ENCODE data around the gene RAD51B.

The RAD51B gene

DNA sequence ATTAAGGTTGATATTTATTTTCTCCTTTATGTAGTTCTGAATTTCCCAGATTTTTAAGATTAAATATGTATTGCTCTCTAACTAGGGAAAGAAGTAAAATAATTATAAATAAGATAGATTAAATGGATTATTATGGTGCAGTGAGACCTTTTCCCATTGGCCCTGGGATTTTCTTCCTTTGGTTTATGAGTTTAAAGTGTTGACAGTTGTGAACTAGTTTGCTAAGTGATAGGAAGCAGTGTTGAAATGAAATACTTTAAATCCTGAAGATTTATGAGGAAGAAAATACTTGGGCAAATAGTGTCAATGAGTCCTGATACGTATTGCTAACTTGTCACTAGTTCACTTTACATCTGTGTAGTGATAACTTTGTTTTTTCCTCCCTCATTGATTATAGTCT is 188.9 kb downstream of the RAD51B start (continued):
- peak; percentile 42 for TF ChIP-seq ZNF629 (tag by site-specific recombination; IDR thresholded peaks at IDR 0.05)
- TF ChIP-seq, protein P1, sequence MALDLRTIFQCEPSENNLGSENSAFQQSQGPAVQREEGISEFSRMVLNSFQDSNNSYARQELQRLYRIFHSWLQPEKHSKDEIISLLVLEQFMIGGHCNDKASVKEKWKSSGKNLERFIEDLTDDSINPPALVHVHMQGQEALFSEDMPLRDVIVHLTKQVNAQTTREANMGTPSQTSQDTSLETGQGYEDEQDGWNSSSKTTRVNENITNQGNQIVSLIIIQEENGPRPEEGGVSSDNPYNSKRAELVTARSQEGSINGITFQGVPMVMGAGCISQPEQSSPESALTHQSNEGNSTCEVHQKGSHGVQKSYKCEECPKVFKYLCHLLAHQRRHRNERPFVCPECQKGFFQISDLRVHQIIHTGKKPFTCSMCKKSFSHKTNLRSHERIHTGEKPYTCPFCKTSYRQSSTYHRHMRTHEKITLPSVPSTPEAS (tag by site-specific recombination; IDR thresholded peaks at IDR 0.05), result no peak
- no peak for TF ChIP-seq HOXD13 (CRISPR knock-in tag; IDR thresholded peaks at IDR 0.05; ENCODE audit: borderline replicate concordance)
- TF ChIP-seq WT1 (tag by site-specific recombination; IDR thresholded peaks at IDR 0.05), result peak; percentile 43; the same call in 1 of the 2 replicates
- TF ChIP-seq, protein P2, sequence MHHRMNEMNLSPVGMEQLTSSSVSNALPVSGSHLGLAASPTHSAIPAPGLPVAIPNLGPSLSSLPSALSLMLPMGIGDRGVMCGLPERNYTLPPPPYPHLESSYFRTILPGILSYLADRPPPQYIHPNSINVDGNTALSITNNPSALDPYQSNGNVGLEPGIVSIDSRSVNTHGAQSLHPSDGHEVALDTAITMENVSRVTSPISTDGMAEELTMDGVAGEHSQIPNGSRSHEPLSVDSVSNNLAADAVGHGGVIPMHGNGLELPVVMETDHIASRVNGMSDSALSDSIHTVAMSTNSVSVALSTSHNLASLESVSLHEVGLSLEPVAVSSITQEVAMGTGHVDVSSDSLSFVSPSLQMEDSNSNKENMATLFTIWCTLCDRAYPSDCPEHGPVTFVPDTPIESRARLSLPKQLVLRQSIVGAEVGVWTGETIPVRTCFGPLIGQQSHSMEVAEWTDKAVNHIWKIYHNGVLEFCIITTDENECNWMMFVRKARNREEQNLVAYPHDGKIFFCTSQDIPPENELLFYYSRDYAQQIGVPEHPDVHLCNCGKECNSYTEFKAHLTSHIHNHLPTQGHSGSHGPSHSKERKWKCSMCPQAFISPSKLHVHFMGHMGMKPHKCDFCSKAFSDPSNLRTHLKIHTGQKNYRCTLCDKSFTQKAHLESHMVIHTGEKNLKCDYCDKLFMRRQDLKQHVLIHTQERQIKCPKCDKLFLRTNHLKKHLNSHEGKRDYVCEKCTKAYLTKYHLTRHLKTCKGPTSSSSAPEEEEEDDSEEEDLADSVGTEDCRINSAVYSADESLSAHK (tag by site-specific recombination; IDR thresholded peaks at IDR 0.05), result peak; percentile 78
- TF ChIP-seq, protein P3, sequence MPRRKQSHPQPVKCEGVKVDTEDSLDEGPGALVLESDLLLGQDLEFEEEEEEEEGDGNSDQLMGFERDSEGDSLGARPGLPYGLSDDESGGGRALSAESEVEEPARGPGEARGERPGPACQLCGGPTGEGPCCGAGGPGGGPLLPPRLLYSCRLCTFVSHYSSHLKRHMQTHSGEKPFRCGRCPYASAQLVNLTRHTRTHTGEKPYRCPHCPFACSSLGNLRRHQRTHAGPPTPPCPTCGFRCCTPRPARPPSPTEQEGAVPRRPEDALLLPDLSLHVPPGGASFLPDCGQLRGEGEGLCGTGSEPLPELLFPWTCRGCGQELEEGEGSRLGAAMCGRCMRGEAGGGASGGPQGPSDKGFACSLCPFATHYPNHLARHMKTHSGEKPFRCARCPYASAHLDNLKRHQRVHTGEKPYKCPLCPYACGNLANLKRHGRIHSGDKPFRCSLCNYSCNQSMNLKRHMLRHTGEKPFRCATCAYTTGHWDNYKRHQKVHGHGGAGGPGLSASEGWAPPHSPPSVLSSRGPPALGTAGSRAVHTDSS (tag by site-specific recombination; IDR thresholded peaks at IDR 0.05), result no peak
- TF ChIP-seq ZNF24 (tag by site-specific recombination; IDR thresholded peaks at IDR 0.05), result no peak
- TF ChIP-seq, protein P4, sequence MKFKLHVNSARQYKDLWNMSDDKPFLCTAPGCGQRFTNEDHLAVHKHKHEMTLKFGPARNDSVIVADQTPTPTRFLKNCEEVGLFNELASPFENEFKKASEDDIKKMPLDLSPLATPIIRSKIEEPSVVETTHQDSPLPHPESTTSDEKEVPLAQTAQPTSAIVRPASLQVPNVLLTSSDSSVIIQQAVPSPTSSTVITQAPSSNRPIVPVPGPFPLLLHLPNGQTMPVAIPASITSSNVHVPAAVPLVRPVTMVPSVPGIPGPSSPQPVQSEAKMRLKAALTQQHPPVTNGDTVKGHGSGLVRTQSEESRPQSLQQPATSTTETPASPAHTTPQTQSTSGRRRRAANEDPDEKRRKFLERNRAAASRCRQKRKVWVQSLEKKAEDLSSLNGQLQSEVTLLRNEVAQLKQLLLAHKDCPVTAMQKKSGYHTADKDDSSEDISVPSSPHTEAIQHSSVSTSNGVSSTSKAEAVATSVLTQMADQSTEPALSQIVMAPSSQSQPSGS (tag by site-specific recombination; IDR thresholded peaks at IDR 0.05; ENCODE audit: low read depth), result no peak

DNA sequence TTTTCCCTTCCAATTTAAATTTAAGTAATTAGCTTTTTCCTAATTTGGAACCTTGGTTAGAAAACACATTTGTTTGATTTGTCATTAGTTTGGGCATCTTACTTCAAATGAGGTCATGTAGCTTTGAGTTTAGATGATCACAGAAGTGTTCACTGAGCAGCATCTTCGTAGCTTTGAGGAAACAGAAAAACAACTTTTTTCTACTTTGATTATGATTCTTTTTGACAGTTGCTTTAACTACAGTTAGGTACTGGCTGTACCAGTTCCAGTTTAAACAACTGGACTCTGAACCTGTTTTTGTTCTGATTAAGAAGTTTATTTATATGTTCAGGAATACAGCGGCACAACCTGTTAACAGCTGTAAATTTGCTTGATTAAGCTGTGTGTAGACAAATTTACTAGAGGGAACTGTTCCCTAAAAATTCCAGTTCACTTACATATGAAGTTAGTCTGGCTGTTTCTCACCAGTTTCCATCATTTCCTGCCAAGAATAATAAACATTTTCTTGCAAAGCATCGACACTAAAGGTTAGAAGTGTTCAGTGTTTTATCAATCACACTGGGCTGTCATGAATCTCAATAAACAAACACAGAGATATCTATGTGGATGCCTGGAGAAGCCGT is 191.9 kb downstream of the RAD51B start:
- Histone ChIP-seq H3K4me3 (ENCODE audit: low read depth, low read length) (no peak overlapping the region), H3K27ac (ENCODE audit: extremely low read depth, low read depth, low read length) (peak overlapping the region; percentile 63), H3K36me3 (ENCODE audit: control insufficient read depth in 2 of 2, insufficient read depth in 1 of 2, low read length in 2 of 2) (no peaks in the 10 kb centered on the region), H3K4me1 (ENCODE audit: control insufficient read depth, insufficient read depth, low read length) (peaks cover 35% of the 10 kb centered on the region), H3K9me3 (ENCODE audit: control insufficient read depth, insufficient read depth, low read depth, low read length) (no peaks in the 10 kb centered on the region; the same call in 1 of the 2 replicates)
- POLR2A ChIA-PET, result no interaction called here
- CTCF ChIA-PET, result interaction anchor here (1.7 kb wide), 1 partner anchor 67 kb away, joined by 4 read pairs; no protein-coding TSS in a partner anchor
- TF ChIP-seq ZNF843 (tag by site-specific recombination; IDR thresholded peaks at IDR 0.05) (peak; percentile 95), ZNF629 (tag by site-specific recombination; IDR thresholded peaks at IDR 0.05) (peak; percentile 65), ZNF624 (tag by site-specific recombination; IDR thresholded peaks at IDR 0.05) (peak; percentile 30; the same call in 1 of the 2 replicates), ZNF391 (tag by site-specific recombination; IDR thresholded peaks at IDR 0.05; ENCODE audit: borderline replicate concordance, low read depth) (no peak), GLI2 (tag by site-specific recombination; IDR thresholded peaks at IDR 0.05; ENCODE audit: borderline replicate concordance, low read depth) (peak; percentile 66; the same call in 1 of the 2 replicates), OSR2 (tag by site-specific recombination; IDR thresholded peaks at IDR 0.05) (peak; percentile 56; the same call in 1 of the 2 replicates), FEZF1 (tag by site-specific recombination; IDR thresholded peaks at IDR 0.05) (peak; percentile 92), KLF10 (tag by site-specific recombination; IDR thresholded peaks at IDR 0.05) (peak; percentile 71), ZNF596 (tag by site-specific recombination; IDR thresholded peaks at IDR 0.05) (0 out of 2 replicates have a peak, but pooled peaks have one; percentile 9), SCRT2 (tag by site-specific recombination; IDR thresholded peaks at IDR 0.05) (peak; percentile 89), MYNN (tag by site-specific recombination; IDR thresholded peaks at IDR 0.05; ENCODE audit: borderline replicate concordance) (no peak), IKZF3 (tag by site-specific recombination; IDR thresholded peaks at IDR 0.05) (peak; percentile 70), ZIC2 (tag by site-specific recombination; IDR thresholded peaks at IDR 0.05) (peak; percentile 57), KLF8 (tag by site-specific recombination; IDR thresholded peaks at IDR 0.05) (peak; percentile 44; the same call in 1 of the 2 replicates)
- TF ChIP-seq, protein P2 (tag by site-specific recombination; IDR thresholded peaks at IDR 0.05), result peak; percentile 80
- TF ChIP-seq, protein P5, sequence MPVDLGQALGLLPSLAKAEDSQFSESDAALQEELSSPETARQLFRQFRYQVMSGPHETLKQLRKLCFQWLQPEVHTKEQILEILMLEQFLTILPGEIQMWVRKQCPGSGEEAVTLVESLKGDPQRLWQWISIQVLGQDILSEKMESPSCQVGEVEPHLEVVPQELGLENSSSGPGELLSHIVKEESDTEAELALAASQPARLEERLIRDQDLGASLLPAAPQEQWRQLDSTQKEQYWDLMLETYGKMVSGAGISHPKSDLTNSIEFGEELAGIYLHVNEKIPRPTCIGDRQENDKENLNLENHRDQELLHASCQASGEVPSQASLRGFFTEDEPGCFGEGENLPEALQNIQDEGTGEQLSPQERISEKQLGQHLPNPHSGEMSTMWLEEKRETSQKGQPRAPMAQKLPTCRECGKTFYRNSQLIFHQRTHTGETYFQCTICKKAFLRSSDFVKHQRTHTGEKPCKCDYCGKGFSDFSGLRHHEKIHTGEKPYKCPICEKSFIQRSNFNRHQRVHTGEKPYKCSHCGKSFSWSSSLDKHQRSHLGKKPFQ (tag by site-specific recombination; IDR thresholded peaks at IDR 0.05), result peak; percentile 69
- TF ChIP-seq, protein P6, sequence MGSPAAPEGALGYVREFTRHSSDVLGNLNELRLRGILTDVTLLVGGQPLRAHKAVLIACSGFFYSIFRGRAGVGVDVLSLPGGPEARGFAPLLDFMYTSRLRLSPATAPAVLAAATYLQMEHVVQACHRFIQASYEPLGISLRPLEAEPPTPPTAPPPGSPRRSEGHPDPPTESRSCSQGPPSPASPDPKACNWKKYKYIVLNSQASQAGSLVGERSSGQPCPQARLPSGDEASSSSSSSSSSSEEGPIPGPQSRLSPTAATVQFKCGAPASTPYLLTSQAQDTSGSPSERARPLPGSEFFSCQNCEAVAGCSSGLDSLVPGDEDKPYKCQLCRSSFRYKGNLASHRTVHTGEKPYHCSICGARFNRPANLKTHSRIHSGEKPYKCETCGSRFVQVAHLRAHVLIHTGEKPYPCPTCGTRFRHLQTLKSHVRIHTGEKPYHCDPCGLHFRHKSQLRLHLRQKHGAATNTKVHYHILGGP (tag by site-specific recombination; IDR thresholded peaks at IDR 0.05), result peak; percentile 64

Data from HEK293 (cell line).